Neural progenitor cell (in vitro differentiated cells): Measurements from ENCODE around the gene TOLLIP.

Experiments used
- EZH2 ChIP-seq: fragments of 200-600 bp; sonication (generic); IDR thresholded peaks from 2 replicates; pipeline ENCODE4 v1.6.1; 2017; ENCODE audit warnings: antibody characterized with exemption, mild to moderate bottlenecking, moderate library complexity
- EZH2phosphoT487 ChIP-seq: fragments of 200-600 bp; sonication (generic); IDR thresholded peaks from 2 replicates; pipeline ENCODE4 v1.6.1; 2017; ENCODE audit warnings: antibody characterized with exemption
- TF ChIP-seq, protein P1 (sequence below): fragments of 200-600 bp; sonication (generic); IDR thresholded peaks from 2 replicates; pipeline ENCODE4 v1.5.1; 2017; ENCODE audit warnings: antibody characterized with exemption, mild to moderate bottlenecking

DNA sequence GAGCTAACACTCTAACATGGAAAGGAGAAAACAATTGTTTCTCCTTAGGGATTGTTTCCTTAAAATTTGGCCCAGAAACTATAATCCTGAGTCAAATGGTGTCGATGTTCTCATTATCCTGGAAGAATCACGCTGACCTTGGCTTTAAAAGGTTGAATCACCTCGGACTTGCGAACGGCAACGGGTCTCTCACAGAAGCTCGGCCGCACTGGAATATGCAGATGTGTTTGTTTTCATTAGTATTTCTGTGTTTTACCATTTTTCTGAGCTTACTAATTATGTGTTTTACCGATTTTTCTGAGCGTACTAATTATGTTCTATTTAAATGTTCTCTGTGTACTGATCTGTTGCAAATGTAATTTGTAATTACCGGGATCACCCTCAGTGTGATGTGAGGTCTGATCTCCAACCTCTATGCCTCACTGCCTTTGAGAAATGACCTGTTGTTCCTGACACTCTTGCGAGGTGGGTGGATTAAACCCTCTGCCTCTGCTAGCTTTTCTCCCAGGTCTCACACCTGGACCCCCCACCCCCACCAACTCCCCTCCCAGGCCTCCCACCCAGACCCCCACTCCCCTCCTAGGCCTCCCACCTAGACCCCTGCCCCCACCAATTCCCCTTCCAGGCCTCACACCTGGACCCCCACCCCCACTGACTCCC, 42.0 kb upstream of the TOLLIP start:
- TF ChIP-seq EZH2 (no peak), EZH2phosphoT487 (no peak)
- TF ChIP-seq, protein P1, sequence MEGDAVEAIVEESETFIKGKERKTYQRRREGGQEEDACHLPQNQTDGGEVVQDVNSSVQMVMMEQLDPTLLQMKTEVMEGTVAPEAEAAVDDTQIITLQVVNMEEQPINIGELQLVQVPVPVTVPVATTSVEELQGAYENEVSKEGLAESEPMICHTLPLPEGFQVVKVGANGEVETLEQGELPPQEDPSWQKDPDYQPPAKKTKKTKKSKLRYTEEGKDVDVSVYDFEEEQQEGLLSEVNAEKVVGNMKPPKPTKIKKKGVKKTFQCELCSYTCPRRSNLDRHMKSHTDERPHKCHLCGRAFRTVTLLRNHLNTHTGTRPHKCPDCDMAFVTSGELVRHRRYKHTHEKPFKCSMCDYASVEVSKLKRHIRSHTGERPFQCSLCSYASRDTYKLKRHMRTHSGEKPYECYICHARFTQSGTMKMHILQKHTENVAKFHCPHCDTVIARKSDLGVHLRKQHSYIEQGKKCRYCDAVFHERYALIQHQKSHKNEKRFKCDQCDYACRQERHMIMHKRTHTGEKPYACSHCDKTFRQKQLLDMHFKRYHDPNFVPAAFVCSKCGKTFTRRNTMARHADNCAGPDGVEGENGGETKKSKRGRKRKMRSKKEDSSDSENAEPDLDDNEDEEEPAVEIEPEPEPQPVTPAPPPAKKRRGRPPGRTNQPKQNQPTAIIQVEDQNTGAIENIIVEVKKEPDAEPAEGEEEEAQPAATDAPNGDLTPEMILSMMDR = no peak
